Measurements from ENCODE around the gene GSG1L.

Gene GSG1L

DNA sequence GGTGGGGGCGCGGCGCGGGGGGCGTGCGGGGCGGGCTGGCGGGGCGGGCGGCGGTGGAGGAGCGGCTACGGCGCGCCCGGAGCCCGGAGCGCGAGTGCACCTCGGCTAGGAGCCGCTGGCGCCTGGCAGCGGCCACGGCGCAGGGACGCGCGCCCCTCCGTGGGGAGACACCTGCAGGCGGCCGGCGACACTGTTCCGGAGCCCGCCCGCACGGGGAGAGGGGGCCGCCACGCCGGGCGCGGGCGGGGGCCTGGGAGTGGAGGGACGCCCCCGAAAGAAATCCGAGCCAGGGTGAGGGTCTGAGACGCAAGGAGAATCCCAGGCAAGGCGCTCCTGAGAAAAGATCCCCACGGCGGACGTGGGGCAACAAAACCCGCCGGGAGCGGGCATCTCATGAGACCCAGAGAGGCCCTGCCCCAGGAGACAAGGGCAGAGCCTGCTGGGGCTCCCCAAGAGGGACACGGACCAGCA is at the start of gene GSG1L:
TSS of gene GSG1L (minus strand) at position 124 of the 471 bp plus-strand sequence. CDS start 290 bp downstream, outside the sequence.
- no peak for DNase-seq

DNA sequence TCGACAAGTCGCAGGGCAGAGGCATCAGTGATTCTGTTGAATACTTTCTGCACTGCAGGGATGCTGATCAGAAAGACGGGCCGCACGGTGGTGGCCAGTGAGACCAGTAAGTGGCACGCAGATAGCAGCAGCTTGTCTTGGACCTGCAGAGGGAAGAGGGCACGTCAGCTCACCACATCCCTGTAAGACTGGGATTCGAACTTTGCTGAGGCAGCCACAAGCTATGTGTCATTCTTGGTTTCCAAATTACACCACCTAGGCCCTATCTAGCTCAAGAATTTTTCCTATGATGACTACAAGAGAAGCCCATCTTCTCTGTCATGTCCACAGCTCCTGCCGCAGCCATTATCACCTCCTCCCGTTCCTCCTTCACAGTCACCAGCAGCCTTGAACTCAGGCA is 49.4 kb upstream of the GSG1L start:
- no peak for DNase-seq

DNA sequence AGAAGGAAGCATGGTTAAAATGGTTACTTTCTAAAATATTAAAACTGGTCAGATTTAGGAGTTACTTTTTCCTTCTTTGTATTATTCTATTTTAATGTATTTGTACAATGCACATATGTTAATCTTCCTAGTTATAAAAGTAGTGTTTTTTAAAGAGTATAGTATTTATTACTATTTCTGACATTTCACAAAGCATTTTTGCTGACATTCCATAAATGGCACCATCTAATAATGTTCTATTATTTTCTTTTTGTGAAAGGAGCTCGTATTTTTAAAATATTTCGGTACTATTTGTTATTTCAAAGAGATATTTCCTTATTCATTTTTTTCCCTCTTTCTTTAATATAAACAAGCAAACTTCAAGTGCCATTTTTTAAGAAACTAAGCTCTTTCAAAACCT is 47.5 kb upstream of the GSG1L start:
- no peak for DNase-seq

DNA sequence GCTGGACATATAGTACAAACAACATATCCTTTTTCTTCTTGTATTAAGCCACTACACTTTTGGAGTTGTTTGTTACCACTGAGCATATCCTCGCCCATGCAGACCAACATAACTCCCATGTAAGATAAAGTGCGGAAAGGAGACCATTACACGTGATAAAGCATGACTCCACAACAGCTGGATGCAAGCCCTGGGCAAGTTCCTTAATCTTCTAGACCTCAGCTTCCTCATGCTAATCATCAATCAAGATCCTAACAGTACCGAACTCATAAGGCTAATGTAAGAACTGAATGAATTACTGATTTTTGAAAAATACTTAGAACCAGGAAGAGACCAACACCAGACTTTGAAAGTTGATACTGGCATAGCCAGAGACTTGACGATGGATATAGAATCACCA is 47.0 kb upstream of the GSG1L start:
- DNase-seq: peak; percentile 81

DNA sequence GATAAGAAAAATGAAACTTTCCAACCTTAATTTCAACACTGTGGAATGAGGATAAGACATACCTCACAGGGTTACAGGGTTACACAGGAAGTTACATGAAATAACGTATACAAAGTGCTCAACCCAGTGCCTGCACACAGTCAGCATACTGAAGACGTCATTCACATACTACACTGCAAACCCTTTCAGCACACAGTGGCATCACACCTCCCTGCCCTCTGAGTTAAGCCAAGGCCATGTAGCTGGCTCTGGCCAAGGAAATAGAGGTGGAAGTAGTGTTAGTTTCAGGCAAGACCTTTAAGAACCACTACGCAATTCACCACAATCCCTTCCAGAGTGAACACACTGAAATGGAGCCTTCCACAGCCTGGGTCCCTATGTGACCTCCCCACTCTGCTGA is 46.6 kb upstream of the GSG1L start:
- peak; percentile 74 for DNase-seq

DNA sequence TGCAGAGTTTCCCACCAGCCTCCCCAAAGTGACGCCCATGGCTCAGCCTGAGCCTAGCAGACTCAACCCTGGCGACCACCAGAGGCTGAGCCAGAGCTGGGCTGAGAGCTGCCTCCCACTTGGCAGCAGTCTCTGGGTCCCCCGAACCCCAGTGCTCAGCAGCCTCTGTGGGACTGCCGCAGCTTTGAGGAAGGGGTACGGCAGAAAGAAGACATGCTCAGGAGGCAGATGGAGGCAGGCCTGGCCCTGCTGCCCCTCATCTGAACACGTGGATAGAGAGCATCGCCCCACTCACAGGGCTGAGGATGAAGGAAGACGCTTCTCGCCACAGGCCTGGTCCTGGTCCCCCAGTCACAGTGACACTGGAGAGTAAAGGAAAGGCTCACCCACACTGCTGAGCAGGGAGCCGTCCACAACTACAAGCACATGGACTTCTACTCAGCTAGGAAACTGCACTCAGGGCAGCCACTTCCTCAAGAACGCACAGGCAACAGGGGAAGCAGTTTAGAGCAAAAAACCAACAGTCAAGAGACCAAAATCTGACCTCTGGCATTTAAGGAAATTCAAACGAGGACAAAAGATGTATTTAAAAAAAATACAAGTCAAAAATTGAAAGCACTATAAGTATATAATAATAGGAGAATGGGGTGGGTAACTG is 45.2 kb upstream of the GSG1L start:
- DNase-seq: peak; percentile 34

DNA sequence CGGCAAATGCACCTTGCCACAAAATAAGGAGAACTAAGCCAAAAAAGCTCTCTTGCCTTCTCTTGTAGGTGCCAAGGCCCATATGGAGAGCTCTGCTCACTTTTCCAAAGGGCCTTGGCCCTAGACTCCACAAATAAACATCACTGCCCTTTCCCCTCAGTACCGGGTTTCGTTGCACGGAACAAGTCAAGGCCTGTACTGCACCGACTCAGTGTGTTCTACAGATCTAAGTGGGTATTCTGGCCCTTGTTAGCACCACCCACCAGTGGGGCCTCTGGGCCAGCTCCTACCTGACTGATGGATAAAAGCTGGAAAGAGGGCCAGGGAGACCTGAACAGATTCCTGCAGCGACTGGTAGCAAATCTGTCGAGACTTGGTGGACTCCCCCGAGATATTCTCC is 43.7 kb upstream of the GSG1L start:
- DNase-seq: no peak

DNA sequence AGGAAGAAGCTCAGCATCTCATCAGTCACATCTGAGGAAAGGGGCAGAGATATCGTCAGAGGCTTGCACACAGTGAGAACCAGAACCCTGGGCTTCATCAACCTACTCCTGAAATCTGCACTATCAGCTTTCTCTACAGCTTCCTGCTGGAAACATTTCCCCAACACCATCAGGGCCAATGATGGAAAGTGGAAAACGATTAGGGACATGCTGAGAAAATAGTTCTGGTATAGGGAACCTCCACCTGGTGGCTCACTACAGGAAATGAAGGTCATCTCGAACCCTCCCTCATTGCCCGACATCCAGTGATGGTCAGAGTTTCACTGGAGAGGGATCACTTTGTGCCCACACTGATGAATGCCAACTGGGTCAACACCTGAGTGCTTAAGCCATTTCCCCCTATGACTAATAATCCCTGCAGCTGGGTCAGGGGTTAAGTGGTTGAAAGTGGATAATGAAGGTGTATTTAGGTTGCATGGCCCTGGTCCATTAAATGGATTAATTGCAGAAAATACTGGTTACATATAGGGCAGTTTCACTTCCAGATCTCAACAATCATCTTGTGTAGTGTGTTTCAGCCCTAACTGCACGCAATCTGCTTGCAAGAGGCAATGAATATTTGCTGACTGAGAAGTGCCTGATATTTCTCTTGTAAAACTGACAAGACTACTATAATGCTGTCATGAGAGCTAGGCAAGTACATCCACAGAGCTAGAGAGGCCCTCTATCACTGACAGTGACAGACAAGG is 43.1 kb upstream of the GSG1L start:
- DNase-seq: no peak

DNA sequence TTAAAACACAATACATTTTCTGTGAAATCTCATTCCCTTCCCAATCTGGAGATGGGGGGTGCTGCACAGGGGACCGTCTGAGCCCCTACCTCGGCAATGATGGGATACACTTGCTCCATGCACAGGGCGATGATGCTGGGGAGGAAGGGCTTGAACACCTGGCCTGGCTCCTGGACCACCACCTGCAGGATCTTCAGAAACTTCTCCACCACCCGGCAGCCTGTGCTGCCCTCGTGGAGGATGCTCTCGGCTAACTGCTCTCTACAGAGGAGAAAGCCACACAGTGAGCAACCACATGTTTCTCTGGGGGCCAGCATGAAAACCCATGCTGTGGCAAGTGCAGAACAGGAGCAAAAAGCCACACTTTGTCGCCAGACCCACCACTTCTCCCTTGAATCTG is 42.4 kb upstream of the GSG1L start:
- DNase-seq: no peak

DNA sequence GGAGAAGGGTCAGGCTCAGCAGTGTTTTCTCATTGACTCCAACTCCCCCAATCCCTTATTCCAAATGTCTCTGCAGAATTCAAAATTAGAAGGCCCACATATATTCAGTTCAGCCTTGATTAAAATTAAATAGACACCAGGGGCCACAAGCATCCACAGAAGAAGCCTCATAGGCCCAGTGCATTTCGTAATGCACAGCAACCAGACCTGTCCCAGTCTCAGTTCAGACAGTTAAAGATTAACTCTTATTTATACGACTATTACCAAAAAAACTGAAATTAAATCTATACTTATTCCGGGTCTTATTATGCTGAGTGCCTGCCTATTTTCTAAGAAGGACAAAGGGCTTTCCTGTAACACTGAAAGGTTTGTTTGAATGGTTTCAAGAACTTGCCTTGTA is 41.8 kb upstream of the GSG1L start:
- no peak for DNase-seq

DNA sequence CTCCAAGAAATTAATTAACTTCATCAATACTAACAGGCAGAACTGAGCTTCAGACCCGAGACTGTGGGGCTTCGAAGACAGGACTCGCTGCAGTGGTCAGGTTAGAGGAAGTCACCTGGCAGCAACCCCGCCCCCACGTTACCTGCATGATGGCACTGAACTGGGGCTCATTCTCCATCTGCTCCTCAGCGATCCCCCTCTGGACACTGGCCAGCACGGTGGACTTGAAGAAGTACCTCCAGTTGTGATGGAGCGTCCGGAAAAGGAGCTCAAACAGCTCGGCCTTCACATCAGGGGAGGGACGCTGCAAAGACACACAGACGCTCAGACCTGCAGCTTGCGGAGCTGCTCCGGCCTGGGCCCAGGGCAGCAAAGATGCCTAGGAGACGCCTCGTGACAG is 40.9 kb upstream of the GSG1L start:
- DNase-seq: no peak

DNA sequence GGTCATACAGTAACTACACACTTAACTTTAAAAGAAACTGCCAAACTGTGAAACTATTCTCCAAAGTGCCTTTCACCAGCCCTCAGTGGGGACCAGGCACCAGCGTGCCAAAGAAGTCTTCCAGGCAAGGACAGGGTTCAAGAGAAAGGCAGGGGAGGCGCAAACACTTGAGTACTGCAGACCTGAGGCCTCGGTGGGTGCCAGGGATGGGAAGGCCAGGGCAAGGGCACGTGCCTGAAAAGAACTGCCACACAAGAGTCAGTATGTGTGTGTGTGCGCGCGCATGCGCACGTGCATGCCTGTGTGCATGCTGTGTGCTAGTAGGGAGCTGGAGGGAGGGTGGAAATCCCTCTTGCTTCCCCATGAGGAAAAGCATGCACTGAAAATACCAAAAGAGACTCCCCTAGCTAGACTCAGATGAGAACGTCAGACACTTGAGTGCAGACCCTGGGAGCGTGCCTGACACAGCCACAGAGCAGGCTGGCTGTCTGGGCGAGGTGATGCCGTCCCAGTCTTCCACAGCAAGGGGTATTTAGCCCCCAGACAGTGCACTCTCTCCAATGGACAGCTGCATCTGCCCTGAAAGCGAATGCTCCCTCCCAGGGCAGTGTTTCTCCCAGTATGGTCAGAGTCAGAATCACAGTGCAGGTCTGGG is 40.1 kb upstream of the GSG1L start:
- no peak for DNase-seq

DNA sequence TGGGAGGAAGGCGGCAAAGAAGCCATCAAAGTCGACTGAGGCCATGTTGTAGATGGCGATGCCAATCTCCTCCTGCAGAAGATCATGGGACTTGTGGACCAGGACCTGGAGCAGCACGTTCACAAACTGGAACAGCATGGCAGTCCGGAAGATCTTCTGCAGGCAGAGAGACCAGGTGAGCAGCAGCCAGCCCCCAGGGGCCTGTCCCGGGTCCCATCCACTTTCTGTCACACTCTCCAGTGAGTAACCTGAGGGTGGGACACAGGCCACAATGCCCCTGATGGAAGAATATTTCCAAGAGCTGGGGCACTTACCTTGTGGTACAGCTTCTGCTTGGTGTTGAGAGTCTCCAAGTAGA is 38.0 kb upstream of the GSG1L start:
- no peak for DNase-seq

DNA sequence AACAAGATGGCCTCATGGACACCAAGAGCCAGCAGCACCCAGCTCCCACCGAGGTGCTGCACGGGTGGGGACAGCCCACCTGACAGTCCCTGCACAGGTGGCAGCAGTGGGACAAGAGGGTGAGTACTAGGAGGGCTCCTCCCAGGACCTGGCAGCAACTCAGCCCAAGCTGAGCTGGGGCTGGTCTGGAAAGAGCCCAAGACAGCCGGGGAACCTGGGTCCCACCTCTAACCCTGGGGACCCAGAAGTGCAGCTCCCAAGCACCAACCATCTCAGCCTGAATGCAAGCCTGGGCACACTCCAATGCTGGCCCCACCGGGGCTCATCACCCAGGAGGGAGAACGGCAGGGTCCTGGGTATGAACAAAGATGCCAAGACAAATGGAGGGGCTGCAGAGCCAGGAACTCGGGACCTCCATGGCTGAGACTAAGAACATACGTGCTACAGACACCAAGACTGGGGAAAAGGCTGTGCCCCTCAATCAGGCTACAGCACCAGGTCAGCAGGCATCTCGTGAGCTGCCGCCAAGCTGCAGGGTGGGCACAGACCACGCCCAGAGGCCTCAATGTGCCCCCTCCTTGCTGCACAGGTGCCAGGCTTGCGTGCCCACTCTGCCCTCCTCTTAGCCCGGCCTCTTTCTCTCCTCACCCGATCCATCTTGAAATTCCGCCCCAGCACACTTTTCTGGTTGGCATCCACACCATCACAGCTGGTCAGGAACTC is 37.5 kb upstream of the GSG1L start:
- DNase-seq: no peak

DNA sequence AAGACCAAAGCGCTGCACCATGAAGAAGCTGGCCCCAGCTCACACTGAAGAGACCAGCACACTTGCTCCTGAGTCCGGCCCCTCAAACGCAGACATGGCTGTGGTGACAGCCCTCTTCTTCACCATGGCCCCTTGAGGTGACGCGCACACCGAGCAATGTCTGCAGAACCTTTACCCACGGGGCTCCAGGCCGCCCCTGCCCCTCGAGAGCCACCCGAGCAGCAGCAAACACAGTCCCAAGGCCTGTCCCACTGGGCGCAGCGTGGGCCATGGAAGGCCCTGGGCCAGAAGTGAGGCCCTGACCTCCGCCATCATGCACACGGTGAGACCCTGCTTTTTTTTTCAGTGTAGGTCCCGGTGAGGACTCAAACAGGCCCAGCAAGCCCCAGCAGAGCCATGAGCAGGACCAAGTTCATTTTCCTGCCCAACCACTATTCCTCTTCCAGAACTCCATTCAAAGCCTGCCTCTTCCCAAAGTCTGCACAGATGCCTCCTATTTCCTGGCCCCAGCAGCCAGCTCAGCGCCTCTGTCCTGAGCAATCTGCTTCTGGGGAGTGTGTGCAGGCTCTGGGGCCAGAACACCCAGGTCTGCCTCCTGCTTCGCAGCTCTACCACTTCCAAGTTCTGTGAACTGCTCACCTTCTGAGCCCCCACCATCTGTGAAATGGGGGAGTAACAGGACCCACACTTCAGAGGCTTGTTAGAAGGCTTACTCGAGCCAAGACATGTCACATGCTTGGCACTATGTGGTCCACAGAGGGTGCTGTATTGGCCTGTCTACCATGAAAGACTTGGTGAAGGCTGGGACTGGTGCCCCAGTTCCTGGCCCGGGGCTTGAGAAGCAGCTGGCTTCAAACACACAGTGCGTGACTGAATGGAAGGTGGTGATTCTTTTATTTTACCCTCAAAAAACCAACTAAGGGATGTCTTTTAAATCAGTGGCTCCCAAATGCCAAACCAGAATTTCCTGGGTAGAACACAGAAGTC is 35.7 kb upstream of the GSG1L start:
- DNase-seq: no peak

DNA sequence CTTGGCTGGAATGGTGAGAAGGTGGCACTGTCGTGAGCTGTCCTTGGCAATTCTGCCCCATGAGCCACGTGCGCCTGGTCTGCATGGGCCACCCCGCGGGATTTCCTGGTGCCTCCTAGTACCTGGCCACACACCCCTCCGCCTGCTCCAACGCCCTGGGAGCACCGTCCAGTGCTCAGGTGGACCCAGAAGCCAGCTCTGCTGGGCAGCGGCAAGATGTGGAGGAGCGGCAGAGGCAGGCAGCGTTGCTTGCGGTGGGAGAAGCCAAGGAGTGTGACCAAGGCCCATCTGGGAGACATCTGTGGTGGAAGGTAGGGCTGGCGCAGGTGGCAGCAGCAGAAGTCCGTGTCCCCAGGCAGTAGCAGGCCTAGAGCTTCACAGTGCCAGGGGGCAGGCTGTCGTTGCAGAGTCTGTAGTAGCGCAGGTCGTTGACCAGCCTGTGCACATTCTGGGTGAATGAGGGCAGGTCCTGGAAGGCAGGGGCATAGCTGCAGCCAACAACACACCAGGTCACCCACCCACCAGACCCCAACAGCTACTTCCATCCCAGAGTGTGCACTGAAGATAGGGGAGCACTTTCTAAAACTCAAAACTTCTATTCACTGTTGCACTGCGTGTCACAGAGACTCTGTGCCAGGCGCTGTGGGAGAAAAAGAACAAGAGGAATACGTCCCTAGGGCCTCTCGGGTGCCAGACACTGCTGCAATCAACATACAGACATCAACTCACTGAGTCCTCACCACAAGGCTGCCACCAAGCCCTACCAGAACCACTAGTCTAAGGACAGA is 34.9 kb upstream of the GSG1L start:
- DNase-seq: no peak

DNA sequence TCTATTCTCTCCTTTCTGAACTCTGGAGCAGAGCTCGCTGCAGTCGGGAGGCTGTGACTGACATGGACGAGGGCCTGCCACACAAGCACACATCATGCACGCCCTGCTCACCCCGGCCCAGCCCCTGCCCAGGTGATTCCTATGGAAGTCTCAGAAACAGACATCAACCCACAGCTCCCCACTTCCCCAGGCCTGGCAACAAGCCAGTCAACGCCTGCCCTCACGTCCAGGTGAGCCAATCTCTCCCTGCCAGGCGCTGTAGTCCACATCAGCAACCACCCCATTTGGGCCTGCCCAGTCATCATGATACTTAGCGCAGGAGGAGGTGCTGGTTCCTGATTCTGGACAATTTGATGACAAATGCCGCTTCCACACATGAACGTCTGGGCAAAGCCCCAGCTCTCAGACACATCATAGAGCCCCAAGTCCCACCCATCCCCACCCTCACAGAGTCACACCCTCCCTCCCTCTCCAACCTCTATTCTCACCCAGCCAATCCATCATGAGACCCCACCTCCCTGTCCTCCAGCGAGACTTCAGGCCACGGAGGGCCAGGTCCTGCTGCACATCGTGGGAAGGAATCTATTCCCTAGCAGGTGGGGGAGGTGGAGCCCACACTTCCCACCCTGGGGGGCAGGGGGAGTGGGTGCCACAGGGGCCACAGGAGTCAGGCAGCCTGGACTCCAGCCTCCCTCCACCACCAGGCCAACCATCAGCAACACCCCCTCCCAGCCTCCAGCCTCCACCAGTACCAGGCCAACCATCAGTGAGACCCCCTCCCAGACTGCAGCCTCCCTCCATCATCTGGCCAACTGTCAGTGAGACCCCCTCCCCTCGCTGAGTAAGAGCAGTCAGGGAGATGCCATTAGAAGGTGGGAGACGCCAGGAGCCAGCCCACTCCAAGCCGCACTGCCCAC is 33.7 kb upstream of the GSG1L start:
- DNase-seq: no peak

DNA sequence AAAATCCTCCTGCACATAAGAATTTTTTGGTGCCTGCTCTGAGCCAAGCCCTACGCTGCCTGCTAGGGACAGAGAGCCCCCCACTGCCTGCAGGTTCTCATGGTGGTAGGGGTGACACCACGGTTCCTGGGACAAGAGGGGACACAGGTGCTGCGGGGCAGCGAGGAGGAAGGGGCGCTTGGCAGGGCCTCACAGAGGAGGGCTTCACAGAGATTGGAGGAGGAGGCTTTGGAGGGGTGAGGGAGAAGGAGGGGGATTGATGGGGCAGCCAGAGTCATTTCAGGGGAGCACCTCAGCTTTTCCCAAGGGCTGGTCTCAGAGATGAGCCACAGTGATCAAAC is 29.8 kb upstream of the GSG1L start:
- DNase-seq: no peak

DNA sequence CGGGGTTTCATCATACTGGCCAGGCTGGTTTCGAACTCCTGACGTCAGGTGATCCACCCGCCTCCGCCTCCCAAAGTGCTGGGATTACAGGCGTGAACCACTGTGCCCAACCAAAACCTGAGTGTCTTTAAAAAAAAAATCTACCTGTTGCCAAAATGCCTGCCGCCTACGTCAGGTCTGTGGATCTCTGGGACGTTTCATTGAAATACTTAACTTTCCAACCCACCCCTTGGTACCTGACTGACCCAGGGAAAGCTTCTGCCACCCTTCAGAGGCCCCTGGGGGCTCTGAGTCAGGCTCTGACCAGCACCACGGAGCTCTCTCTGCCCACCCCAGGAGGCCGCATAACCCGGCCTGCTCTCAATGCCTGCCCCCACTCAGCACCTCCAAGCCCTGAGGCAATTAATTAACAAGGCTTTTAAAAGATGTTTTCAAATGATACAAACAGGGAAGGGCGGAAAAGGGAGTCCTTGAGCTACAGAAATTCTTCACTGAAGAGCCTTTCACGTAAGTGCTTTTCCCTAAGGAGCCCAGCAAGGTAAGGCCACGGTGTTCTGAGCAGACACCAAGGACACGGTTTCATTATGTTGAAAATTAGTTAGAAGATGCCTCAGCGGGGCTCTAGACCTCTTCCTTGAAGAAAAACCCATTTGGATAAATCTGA is 29.3 kb upstream of the GSG1L start:
- DNase-seq: no peak

DNA sequence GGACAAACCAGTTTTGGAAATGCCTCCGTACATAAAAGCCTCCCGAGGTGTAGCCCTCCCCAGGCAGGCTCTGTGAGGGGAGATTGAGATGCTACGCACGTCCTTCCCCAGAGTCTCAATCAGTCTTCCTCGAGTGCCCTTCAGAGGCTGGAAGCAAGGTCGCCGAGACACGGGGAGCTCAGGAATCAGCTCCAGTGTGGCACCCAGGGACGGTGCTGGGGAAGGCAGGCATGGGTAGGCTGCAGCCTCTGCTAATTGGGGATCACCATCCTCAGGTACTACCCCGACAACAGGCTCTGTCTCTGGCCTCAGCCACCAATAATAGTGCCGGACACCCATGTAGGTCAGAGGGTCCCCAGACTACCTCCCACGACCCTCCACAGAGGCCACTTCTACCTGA is 28.1 kb upstream of the GSG1L start:
- DNase-seq: no peak

All from GF-D8 (cell line).